T-cell (primary cell): ENCODE data around the gene PIM1. TPM values are rescaled to one million over a fixed set of nuclear protein-coding genes. Genes with fewer than 3 reads are reported as not detected.
"Not testable (repeated sequence)": the region's sequence is repeated elsewhere in the genome, so short reads cannot be mapped to it uniquely, and the experiment has no call there.

Source experiments
- ATAC-seq, 4 experiments: fragments of 200-7000 bp in 3 of 4; fragments of 150-1000 bp in 1 of 4; cut with Tn5 transposase; replicated peaks in 1 of 4; 1 replicate in 3 of 4; 2 replicates in 1 of 4; pipeline ENCODE4 v1.10.0; 2021; ENCODE audit warnings: moderate library complexity in 3 of 4, mild to moderate bottlenecking in 2 of 4, moderate number of reproducible peaks in 1 of 4
- CTCF ChIA-PET, 2 donors: fragments of 300-600 bp; sonication (Branson Sonifier 250); formaldehyde crosslinking; loops; one replicate each; lab custom pipeline; 2022; ENCODE audit warnings: antibody characterized with exemption in 2 of 2; lab: Charles Lee
- POLR2A ChIA-PET, 2 donors: fragments of 300-600 bp; sonication (Branson Sonifier 250); formaldehyde crosslinking; loops; one replicate each; lab custom pipeline; 2022; ENCODE audit warnings: antibody characterized with exemption in 2 of 2; lab: Charles Lee
- DNase-seq, 35 experiments: peaks; one replicate each; pipeline versions ENCODE4 v3.0.0 to v3.0.0-alpha.2; 2013 to 2023
- H3K27ac ChIP-seq: one replicate; pipeline ENCODE4 v1.5.1; 2013; ENCODE audit warnings: low read length
- H3K27me3 ChIP-seq, 2 experiments: replicated peaks in 1 of 2; 1 replicate in 1 of 2; 2 replicates in 1 of 2; pipeline versions ENCODE4 v1.6.1 to v1.7.0; 2013; ENCODE audit warnings: low read length in 1 of 2, mixed read lengths in 1 of 2; ENCODE audit not compliant: control insufficient read depth in 2 of 2, insufficient read depth in 2 of 2; ENCODE audit errors: extremely low read depth in 1 of 2
- H3K36me3 ChIP-seq, 2 donors: 1 replicate in 1 of 2; 2 replicates in 1 of 2; pipeline versions ENCODE4 v1.6.1 to v1.7.0; 2013; ENCODE audit warnings: low read length in 1 of 2; ENCODE audit not compliant: control insufficient read depth in 2 of 2, insufficient read depth in 1 of 2; ENCODE audit errors: extremely low read depth in 1 of 2
- H3K4me1 ChIP-seq, 2 experiments: 1 replicate in 1 of 2; 2 replicates in 1 of 2; pipeline versions ENCODE4 v1.6.1 to v1.7.0; 2013; ENCODE audit warnings: low read length in 2 of 2, mixed read lengths in 1 of 2; ENCODE audit not compliant: insufficient read depth in 2 of 2, control insufficient read depth in 1 of 2; ENCODE audit errors: extremely low read depth in 1 of 2
- H3K4me3 ChIP-seq, 2 donors: 1 replicate in 1 of 2; 2 replicates in 1 of 2; pipeline versions ENCODE4 v1.5.1 to v1.7.0; 2013; ENCODE audit warnings: mild to moderate bottlenecking in 2 of 2, low read length in 1 of 2, moderate library complexity in 1 of 2; ENCODE audit not compliant: control insufficient read depth in 1 of 2; ENCODE audit errors: extremely low read depth in 1 of 2
- H3K9me3 ChIP-seq: 2 replicates; pipeline ENCODE4 v1.7.0; 2013
- H3K27ac Mint-ChIP-seq, 2 donors: one replicate each; pipeline ENCODE4 v1.8.0; 2020 to 2021; ENCODE audit warnings: mild to moderate bottlenecking in 2 of 2, mixed read lengths in 2 of 2
- H3K27me3 Mint-ChIP-seq, 2 donors: one replicate each; pipeline ENCODE4 v1.8.0; 2021 to 2022; ENCODE audit warnings: mixed read lengths in 2 of 2
- H3K36me3 Mint-ChIP-seq: one replicate; pipeline ENCODE4 v1.8.0; 2021; ENCODE audit warnings: mixed read lengths
- H3K4me1 Mint-ChIP-seq, 3 donors: one replicate each; pipeline ENCODE4 v1.8.0; 2020 to 2022; ENCODE audit warnings: mixed read lengths in 3 of 3, mild to moderate bottlenecking in 1 of 3
- H3K4me3 Mint-ChIP-seq, 3 donors: one replicate each; pipeline ENCODE4 v1.8.0; 2020 to 2022; ENCODE audit warnings: mild to moderate bottlenecking in 3 of 3, mixed read lengths in 3 of 3, moderate library complexity in 3 of 3
- H3K9me3 Mint-ChIP-seq, 3 donors: one replicate each; pipeline ENCODE4 v1.8.0; 2020 to 2022; ENCODE audit warnings: mixed read lengths in 3 of 3
- WGBS: methylation state at CpG from one replicate; pipeline ENCODE4 v1.1.5; 2013; ENCODE audit warnings: missing lambda C conversion rate; ENCODE audit not compliant: insufficient coverage; 5-methylcytosine and 5-hydroxymethylcytosine counted together
- total RNA-seq, 35 experiments: library from RNA in 6 of 35; stranded (reverse) in 6 of 35; fragments of 120-200 nt in 1 of 35; gene quantifications; one replicate each; pipeline versions ENCODE4 v1.2.1 to v1.2.4 and lab custom pipeline; 2013 to 2026

Gene PIM1
- total RNA-seq, 5 donors from 2014 or later (not counting 1 experiment from before 2014, with no cell fraction given): 225 to 334 (median 313) TPM

DNA sequence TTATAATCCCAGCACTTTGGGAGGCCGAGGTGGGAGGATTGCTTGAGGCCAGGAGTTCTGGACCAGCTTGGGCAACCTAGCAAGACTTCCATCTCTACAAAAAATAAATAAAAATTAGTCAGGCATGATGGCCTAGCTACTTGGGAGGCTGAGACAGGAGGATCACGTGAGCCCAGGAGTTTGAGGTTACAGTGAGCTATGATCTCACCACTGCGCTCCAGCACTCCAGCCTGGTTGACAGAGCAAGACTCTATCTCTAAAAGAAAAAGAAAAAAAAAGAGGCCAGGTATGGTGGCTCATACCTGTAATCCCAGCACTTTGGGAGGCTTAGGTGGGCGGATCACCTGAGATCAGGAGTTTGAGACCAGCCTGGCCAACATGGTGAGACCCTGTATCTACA is 10.7 kb downstream of the PIM1 start:
- not testable (repeated sequence) for H3K9me3 Mint-ChIP-seq, H3K36me3 ChIP-seq, H3K9me3 ChIP-seq, H3K4me3 Mint-ChIP-seq, H3K27me3 ChIP-seq, H3K4me3 ChIP-seq, H3K27me3 Mint-ChIP-seq, ATAC-seq, DNase-seq
- POLR2A ChIA-PET: interaction anchor here (0.6 kb wide), 2 partner anchors 162 to 366 kb away, joined by 3 to 7 read pairs; no protein-coding TSS in a partner anchor
- peaks cover 60 to 75% (median 63%) of the 10 kb centered on the region in 3 donors for H3K4me1 Mint-ChIP-seq
- H3K27ac Mint-ChIP-seq: peak overlapping the region; percentile 66 to 78
- H3K36me3 Mint-ChIP-seq: peaks cover 11% of the 10 kb centered on the region
- Histone ChIP-seq H3K4me1 (peaks cover 14 to 74% of the 10 kb centered on the region in 2 experiments), H3K27ac (peak overlapping the region; percentile 3)
- no CpG with 5 or more reads among the region's 4 CpGs for WGBS
- CTCF ChIA-PET: interaction anchor here in 1 of 2 donors (1.0 to 3.3 kb wide), 3 partner anchors 8 to 128 kb away, joined by 3 to 16 read pairs (median 3); no protein-coding TSS in a partner anchor

DNA sequence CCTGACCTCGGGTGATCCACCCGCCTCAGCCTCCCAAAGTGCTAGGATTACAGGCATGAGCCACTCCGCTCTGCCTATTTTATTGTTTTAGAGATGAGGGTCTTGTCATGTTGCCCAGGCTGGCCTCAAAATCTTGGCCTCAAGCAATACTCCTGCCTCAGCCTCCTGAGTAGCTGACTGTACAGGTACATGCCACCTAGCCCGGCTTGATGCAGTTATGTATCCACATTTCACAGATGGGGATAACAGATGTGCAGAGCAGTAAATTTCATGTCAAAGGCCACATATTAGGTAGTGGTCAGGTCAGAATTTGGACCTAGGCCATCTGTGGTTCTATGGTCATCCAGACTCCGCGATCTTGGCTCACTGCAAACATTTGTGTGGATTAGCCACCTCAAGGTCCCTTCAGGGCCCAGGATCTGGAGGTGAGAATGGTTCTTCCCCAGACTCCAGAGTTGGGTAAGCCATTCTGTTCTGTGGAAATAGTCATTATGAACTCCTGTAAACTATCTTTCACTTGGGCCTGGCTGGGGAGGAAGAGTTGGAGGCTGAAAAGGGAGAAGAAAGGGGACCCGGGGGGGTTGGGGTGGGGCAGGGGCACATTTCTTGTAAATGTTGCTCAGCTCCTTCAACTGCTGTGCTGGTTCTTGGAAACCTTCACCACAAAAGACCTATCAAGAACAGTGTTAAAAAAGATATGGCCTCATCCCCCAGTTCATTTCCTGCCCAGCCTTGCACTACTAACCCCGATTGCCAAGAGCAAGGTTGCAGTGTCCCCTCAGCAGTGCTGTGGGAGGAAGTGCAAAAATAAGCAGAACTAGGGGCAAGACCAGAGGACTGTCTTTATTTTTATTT is 13.0 kb downstream of the PIM1 start:
- Histone ChIP-seq H3K4me1 (peaks cover 17 to 74% of the 10 kb centered on the region in 2 experiments), H3K4me3 (no peak overlapping the region), H3K9me3 (no peaks in the 10 kb centered on the region), H3K27ac (peak overlapping the region; percentile 87), H3K36me3 (no peaks in the 10 kb centered on the region), H3K27me3 (no peaks in the 10 kb centered on the region)
- H3K4me3 Mint-ChIP-seq: peak overlapping the region in 2 of 3 donors; percentile 54 to 68
- DNase-seq: peak; percentile 36 to 83 (median 67)
- no peaks in the 10 kb centered on the region for H3K27me3 Mint-ChIP-seq
- peaks cover 0 to 6% (median 0%) of the 10 kb centered on the region in 3 donors for H3K9me3 Mint-ChIP-seq
- peak; percentile 96 to 97 (median 97) for ATAC-seq
- WGBS: 82% methylated on average over 6 of the region's 8 CpGs
- POLR2A ChIA-PET: interaction anchor here in 1 of 2 donors (1.6 kb wide), 1 partner anchor 27 kb away, joined by 4 read pairs; no protein-coding TSS in a partner anchor
- peaks cover 54 to 75% (median 63%) of the 10 kb centered on the region in 3 donors for H3K4me1 Mint-ChIP-seq
- peaks cover 8% of the 10 kb centered on the region for H3K36me3 Mint-ChIP-seq
- peak overlapping the region; percentile 97 to 99 for H3K27ac Mint-ChIP-seq
- CTCF ChIA-PET: interaction anchor here in 1 of 2 donors (0.7 to 3.3 kb wide), 3 partner anchors 11 to 165 kb away, joined by 3 to 16 read pairs (median 9); no protein-coding TSS in a partner anchor

DNA sequence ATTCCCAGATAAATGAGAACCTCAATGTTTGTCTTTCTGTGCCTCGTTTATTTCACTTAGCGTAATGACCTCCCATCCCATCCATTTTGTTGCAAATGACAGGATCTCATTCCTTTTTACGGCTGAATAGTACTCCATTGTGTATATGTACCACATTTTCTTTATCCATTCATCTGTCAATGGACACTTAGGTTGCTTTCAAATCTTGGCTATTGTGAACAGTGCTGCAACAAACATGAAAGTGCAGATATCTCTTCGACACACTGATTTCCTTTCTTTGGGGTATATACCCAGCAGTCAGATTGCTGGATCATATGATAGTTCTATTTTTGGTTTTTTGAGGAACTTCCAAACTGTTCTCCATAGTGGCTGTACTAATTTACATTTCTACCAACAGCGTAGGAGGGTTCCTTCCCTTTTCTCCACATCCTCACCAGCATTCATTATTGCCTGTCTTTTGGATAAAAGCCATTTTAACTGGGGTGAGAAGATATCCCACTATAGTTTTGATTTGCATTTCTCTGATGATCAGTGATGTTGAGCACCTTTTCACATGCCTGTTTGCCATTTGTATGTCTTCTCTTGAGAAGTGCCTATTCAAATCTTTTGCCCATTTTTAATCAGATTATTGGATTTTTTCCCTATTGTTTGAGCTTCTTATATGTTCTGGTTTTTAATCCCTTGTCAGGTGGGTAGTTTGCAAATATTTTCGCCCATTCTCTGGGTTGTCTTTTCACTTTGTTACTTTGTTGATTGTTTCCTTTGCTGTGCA is 16.2 kb downstream of the PIM1 start:
- CTCF ChIA-PET: interaction anchor here (0.6 to 2.0 kb wide), 9 partner anchors 9 to 168 kb away, joined by 3 to 5 read pairs (median 3); no protein-coding TSS in a partner anchor
- 96% methylated on average over 3 of the region's 6 CpGs for WGBS
- peaks cover 21 to 80% of the 10 kb centered on the region in 2 experiments for H3K4me1 ChIP-seq
- H3K27ac ChIP-seq, H3K9me3 Mint-ChIP-seq, H3K27me3 Mint-ChIP-seq, H3K36me3 Mint-ChIP-seq, H3K4me3 ChIP-seq, ATAC-seq, H3K9me3 ChIP-seq, H3K27me3 ChIP-seq, DNase-seq, H3K36me3 ChIP-seq: not testable (repeated sequence)
- peak overlapping the region in 1 of 3 donors; percentile 69 for H3K4me3 Mint-ChIP-seq
- peak overlapping the region; percentile 57 to 96 for H3K27ac Mint-ChIP-seq
- POLR2A ChIA-PET: interaction anchor here in 1 of 2 donors (0.5 to 0.7 kb wide), 2 partner anchors 9 to 163 kb away, joined by 3 to 5 read pairs; no protein-coding TSS in a partner anchor
- peaks cover 58 to 76% (median 74%) of the 10 kb centered on the region in 3 donors for H3K4me1 Mint-ChIP-seq

DNA sequence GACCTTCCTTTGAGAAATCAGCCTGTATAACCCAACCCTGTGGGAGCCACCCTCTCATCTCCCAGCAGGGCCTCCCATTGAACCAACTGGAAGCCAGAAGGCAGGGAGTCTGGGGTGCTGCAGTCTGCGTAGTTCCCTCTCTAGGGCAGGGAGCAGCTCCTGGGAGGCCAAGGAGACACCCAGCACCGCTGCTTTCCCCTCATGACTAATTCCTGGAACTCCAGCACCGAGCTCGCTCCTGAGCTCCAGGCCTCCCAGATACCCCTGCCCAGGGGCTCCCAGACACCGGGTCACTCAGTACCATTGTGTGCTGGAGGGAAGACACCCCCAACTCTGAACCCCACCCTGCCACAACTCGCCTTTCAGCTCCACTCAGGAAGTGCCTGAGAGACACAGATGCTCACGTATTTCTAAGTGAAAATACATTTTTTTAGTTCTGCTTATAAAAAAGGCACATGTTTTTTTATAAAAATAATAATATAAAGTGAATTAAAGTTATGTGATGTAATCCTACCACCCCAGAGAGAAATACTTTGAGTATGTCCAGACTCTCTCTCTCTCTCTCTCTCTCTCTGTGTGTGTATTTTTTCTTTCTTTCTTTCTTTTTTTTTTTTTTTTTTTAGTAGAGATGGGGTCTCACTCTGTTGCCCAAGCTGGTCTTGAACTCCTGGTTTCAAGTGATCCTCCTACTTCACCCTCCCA is 17.5 kb downstream of the PIM1 start:
- Mint-ChIP-seq H3K27ac (peak overlapping the region; percentile 92 to 96), H3K36me3 (peaks cover 8% of the 10 kb centered on the region), H3K4me3 (peak overlapping the region; percentile 17 to 69 (median 41)), H3K27me3 (no peaks in the 10 kb centered on the region), H3K9me3 (peaks cover 0 to 6% (median 0%) of the 10 kb centered on the region in 3 donors), H3K4me1 (peaks cover 58 to 73% (median 71%) of the 10 kb centered on the region in 3 donors)
- no peaks in the 10 kb centered on the region for H3K9me3 ChIP-seq
- H3K4me1 ChIP-seq: peaks cover 22 to 77% of the 10 kb centered on the region in 2 experiments
- no peaks in the 10 kb centered on the region for H3K27me3 ChIP-seq
- DNase-seq (peak in 1 of 35 experiments; percentile 21), ATAC-seq (peak in 1 of 4 experiments; percentile 22)
- no peaks in the 10 kb centered on the region for H3K36me3 ChIP-seq
- H3K27ac ChIP-seq: peak overlapping the region; percentile 62
- POLR2A ChIA-PET: interaction anchor here in 1 of 2 donors (0.5 kb wide), 1 partner anchor 31 kb away, joined by 4 read pairs; no protein-coding TSS in a partner anchor
- CTCF ChIA-PET: interaction anchor here (0.6 to 2.0 kb wide), 10 partner anchors 10 to 843 kb away, joined by 3 to 7 read pairs (median 4); no protein-coding TSS in a partner anchor
- no peak overlapping the region for H3K4me3 ChIP-seq
- 49% methylated on average over 2 of the region's 7 CpGs for WGBS

DNA sequence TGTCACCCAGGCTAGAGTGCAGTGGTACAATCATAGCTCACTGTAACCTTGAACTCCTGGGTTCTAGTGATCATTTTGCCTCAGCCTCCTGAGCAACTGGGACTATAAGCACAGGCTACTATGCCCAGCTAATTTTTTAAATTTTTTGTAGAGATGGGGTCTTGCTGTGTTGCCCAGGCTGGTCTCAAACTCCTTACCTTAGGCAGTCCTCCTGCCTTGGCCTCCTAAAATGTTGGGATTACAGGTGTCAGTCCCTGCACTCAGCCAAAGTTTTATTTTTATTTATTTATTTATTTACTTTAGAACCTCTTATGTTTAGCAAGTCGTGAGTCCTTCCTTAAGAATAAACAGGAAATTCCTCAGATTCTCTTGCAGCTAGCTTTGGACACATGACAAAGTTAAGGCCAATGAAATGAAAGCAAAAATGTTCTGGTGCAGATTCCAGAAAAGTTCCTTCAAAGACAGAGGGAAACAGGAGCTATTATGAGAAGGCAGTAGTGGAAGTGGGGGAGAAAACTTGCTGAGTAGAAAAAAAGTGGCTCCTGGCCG is 19.1 kb downstream of the PIM1 start:
- H3K4me3 ChIP-seq: no peak overlapping the region
- H3K4me1 Mint-ChIP-seq: peaks cover 50 to 72% (median 70%) of the 10 kb centered on the region in 3 donors
- no peak overlapping the region for H3K27ac ChIP-seq
- H3K4me1 ChIP-seq: peaks cover 17 to 62% of the 10 kb centered on the region in 2 experiments
- H3K9me3 Mint-ChIP-seq: peaks cover 0 to 6% (median 0%) of the 10 kb centered on the region in 3 donors
- ChIA-PET POLR2A (interaction anchor here (0.6 to 0.7 kb wide), 4 partner anchors 28 to 315 kb away, joined by 3 to 4 read pairs (median 4); no protein-coding TSS in a partner anchor), CTCF (interaction anchor here (0.5 to 1.8 kb wide), 5 partner anchors 16 to 167 kb away, joined by 3 to 9 read pairs (median 6); no protein-coding TSS in a partner anchor)
- no peaks in the 10 kb centered on the region for H3K27me3 ChIP-seq
- ATAC-seq (no peak), DNase-seq (no peak)
- H3K27ac Mint-ChIP-seq: no peak overlapping the region
- 80% methylated on average over 1 of the region's 2 CpGs for WGBS
- peaks cover 8% of the 10 kb centered on the region for H3K36me3 Mint-ChIP-seq
- H3K36me3 ChIP-seq: no peaks in the 10 kb centered on the region
- no peaks in the 10 kb centered on the region for H3K9me3 ChIP-seq
- H3K4me3 Mint-ChIP-seq: no peak overlapping the region
- no peaks in the 10 kb centered on the region for H3K27me3 Mint-ChIP-seq
